NCI-H446 treated with DMSO at 0.1 percent for 48 hours (cell line): ENCODE data around the gene ZYX.

Source experiments
- DNase-seq: peaks from one replicate; lab custom pipeline; 2025; lab: John Stamatoyannopoulos, UW

ZYX gene, protein sequence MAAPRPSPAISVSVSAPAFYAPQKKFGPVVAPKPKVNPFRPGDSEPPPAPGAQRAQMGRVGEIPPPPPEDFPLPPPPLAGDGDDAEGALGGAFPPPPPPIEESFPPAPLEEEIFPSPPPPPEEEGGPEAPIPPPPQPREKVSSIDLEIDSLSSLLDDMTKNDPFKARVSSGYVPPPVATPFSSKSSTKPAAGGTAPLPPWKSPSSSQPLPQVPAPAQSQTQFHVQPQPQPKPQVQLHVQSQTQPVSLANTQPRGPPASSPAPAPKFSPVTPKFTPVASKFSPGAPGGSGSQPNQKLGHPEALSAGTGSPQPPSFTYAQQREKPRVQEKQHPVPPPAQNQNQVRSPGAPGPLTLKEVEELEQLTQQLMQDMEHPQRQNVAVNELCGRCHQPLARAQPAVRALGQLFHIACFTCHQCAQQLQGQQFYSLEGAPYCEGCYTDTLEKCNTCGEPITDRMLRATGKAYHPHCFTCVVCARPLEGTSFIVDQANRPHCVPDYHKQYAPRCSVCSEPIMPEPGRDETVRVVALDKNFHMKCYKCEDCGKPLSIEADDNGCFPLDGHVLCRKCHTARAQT

DNA sequence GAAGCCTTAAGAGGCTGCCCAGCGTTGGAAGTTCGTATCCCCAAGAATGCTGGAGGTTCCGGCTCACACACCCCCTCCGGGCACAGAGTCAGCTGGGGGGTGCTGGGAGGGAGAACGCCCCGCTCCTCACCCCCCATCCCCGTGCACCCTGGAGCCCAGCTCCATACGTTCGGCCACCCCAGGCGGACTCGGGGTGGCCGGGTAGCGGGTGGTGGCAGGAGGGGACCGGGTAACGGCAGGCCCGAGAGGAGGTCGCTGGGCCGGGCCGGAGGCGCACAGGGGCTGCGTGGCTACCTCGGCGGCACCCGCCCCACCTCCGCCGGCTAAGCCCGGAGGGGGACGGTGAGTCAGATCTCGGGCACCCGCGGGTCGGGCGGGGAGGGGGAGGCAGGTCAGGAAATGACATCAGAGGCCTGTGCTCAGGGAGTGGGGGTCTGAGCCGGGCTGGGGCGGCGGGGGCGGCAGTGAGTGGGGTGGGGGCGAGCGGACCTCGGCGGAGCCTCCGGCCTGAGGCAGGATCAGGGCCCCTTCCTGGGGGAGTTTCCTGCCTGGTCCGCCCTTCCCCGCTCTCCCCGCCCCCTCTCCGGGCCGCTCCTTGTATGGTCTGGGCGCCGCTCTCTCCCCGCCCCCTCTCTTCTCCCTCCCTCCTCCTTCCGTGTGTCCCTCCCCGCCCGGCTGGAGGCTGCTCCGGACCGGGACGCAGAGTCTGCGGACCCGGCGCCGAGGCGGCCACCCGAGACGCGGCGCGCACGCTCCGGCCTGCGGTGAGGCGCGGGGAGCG, at the start of gene ZYX:
TSS of gene ZYX (plus strand) at position 700 of the 781 bp plus-strand sequence. CDS start 227 bp downstream, outside the sequence.
- peak; percentile 69 for DNase-seq

DNA sequence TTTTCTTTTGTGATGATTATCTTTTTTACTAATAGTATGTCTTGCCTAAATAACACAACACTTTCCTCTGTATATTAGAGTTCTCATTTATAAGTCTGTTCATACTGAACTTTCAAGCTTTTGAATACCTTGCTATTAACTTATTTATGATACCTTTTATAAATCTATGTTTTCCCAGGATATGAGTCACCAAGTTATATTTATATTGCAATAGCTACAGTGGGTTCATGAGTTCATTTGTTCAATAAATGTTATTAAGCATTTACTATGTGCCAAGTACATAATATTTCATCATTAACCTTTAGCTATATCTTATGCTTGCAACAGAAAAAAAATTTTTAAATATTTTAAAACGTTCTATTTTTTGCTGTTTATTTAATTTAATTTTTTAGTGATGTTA, 46.9 kb upstream of the ZYX start:
- DNase-seq: no peak

DNA sequence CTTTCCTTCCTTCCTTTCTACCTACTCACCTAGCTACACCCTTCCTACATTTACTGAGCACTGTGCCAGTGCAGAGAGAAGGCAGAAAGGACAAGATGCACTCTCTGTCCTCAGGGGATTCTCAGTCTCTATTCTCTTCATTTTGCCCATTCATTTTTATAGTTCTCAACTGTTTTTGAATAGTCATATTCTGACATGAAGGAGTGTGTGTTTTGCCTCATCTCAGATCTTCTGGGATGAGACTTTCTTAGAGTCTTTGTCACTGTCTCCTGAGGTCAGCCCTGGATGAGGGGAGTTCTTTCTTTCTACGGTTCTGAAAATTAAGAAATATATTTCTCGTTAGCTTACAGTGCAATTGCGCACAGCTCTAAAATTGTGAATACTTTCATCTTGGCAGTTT, 43.9 kb upstream of the ZYX start:
- DNase-seq: no peak

DNA sequence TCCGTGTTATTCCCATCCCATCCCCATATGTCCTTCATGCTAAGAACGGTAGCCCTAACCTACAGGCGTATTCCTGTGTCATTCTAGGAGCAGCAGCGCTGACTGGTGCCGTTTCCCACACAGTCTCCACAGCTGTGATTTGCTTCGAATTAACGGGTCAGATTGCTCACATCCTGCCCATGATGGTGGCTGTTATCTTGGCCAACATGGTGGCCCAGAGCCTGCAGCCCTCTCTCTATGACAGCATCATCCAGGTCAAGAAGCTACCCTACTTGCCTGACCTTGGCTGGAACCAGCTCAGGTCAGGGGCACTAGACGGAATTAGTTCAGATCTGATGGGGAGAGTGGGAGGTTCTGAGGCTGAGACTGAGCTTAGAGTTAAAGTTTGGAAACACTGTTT, 39.3 kb upstream of the ZYX start:
- DNase-seq: no peak

DNA sequence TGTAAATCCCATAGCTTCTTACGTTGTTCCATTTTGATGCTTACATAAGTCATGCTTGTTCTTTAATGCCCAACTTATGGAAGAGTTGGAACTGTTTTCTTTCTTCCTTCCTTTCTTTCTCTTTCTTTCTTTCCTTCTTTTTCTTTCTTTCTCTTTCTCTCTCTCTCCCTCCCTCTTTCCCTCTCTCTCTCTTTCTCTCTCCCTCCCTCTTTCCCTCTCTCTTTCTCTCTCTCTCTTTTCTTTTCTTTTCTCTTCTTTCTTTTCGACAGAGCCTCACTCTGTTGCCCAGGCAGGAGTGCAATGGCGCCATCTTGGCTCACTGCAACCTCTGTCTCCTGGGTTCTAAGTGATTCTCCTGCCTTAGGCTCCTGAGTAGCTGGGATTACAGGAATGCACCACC, 37.5 kb upstream of the ZYX start:
- no peak for DNase-seq

DNA sequence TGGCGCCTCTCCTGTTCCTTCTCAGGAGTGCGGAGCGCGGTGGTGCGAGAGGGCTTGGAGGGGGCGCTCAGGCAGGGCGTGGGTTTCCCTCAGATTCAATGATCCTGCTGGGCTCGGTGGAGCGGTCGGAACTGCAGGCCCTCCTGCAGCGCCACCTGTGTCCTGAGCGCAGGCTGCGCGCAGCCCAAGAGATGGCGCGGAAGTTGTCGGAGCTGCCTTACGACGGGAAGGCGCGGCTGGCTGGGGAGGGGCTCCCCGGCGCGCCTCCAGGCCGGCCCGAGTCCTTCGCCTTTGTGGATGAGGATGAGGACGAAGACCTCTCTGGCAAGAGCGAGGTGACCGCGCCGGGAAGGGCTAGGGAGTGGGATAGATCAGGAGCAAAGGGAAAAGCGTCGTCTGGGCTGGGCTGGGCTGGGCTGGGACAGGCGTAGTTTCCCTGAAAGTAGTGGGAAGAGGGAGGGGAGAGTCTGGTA, 35.7 kb upstream of the ZYX start:
- DNase-seq: no peak

DNA sequence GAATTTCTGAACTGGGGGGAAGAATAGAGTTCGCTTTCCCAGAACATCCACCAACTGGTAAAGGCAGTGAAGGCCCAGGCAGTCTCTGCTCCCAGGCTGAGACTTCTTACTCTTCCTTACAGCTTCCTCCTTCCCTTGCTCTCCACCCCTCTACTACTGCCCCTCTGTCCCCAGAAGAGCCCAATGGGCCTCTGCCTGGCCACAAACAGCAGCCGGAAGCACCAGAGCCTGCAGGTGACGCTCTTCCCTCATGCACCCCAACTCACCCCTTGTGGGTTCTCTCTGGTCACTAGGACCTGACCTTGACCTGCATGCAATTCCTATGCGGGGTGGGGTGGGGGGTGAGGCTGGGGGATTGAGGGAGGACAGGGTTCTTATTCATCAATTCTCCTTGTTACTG, 35.1 kb upstream of the ZYX start:
- DNase-seq: no peak

DNA sequence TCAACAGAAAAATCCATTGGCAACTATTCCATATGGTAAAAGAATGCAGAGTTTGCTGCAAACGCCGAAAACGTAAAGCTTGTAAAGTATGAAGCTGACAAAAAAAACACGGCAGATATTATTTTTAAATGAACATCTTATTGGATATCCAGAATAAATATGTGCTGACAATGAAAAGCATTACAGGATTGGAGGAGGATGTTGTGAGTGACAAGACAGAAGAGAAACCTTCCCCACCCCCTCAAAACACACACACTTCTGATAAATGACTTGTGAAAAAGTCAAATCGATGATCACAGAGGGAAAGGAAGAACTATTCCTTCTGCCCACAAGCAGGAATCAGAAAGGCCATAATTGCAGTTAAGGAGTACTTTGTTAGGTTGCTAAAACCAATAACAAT, 33.2 kb upstream of the ZYX start:
- no peak for DNase-seq

DNA sequence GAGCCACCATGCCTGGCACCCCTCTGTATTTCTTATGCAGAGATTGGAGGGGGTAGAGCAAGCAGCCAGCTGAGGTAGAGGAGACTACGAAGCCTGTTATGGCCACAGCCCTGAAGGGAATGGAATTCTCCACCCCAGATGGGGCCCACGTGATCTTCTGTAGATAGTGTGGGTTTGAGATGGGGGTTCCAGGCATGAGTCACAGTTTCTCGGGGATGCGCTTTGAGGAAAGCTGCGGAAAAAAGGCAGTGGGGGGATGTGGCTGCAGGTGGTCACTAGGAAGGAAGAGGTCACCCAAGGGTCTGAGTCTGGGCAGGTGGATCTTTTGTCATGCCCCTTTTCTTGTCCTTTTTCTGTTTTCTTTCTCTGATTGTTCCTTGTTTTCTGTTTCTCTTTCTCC, 30.1 kb upstream of the ZYX start:
- no peak for DNase-seq

DNA sequence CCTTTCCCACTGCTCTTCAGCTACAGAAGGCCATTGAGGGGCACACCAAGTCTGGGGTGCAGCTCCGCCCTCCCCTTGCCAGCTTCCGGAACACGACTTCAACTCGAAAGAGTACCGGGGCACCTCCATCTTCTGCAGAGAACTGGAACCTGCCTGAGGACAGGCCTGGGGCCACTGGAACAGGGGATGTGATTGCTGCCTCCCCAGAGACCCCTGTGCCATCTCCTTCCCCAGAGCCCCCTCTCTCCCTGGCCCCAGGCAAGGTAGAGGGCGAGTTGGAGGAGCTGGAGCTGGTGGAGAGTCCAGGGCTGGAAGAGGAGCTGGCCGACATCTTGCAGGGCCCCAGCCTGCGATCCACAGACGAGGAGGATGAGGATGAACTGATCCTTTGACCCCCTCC, 29.6 kb upstream of the ZYX start:
- DNase-seq: no peak

DNA sequence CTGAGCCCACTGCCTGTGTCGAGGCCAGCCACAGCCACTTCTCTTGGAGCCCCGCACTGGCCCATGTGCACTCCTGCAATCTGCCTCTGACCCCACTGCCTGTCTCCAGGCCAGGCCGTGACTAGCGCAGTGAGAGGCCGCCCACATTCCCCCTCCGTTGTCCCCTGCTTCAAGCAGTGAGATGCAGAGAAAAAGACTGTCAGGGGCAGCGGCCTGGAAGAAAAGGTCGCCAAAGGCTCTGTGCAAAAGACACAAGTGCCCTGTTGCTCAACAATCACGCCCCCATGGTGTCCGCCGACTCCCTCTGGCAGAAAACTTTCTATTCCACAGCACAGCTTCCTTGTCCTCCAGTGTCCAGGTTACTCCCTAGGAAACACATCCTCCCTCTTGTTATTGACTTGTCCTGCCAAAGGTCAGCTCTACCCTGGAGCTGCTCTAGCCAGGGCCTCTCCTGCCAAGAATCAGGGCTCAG, 28.6 kb upstream of the ZYX start:
- no peak for DNase-seq

DNA sequence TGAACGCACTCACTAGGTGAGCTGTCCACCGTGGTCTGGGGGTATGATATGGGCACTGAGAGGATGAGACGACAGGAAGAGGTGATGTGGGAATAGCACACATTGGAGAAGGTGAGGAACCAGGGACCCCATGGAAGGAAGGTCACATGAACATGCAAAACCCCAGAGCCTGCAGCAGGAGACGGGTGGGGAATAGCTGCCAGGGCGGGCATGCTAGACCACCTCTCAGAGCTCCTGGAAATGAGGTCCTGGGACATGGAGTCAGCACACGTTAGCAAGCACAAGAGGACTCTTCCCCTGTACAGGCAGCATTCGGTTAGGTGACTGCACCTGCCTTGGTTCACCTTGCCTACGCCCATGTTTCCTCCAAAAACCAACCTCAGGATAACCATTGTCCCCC, 26.8 kb upstream of the ZYX start:
- no peak for DNase-seq

DNA sequence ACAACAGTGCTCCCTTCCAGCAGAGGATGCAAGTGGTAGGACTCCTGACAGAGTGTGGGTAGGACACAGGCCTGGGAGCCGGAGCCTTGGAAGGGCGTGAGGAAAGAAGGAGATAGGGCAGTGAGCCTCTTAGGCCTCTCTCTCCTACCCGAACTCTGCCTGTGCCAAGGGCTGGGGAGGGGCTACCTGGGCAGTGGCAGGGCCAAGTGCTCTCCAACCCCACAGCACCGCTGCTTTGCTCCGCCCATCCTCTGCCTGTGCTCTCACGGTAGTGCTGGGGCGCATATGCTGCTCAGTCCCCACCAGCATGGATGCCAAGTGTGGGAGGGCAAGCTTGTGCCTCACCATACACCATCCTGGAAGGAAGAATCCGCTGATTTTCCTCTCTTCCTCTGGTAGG, 26.2 kb upstream of the ZYX start:
- DNase-seq: no peak

DNA sequence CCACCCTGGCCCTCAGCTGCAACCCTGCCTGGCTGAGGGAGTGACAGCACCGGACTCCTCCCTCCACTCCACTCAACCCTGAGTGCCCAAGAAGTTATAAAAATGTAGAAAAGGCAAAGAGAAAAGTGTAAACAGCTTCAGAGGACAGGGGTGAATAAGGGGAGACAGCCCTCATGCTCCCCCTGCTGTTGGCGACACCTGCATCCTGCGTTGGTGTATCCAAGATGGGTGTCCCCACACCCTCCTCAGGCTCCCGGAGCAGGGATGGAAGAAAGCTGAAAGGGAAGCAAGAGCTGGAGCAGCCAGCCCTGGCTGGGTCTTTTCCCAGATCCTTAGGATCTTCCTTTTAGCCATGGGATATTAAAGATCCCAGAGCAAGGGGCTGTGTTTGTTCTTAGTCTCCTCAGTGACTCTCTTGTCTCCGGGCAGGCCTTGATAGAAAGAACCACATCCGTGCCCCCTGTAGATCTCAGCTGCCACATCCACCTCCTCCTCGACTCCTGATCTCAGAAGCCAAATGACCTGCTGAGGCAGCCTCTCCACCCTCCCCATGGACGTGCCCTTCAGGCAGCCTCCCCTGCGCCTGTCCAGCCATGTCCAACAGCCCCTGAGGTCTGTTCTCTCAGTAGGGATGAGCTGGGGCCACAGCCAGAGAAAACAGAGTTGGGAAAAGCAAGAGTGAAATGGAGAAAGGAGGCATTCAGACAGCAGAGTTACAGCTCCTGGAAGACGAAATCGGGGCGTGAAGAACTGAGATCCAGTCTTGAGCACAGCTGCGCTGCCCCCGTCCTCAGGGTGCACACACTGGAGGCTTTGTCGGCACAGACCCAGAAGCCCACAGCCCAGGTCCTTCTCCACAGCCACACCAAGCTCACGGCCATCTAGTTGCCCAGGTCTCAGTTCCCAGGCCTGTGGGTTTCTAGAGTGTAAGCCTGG, 25.4 kb upstream of the ZYX start:
- DNase-seq: no peak

DNA sequence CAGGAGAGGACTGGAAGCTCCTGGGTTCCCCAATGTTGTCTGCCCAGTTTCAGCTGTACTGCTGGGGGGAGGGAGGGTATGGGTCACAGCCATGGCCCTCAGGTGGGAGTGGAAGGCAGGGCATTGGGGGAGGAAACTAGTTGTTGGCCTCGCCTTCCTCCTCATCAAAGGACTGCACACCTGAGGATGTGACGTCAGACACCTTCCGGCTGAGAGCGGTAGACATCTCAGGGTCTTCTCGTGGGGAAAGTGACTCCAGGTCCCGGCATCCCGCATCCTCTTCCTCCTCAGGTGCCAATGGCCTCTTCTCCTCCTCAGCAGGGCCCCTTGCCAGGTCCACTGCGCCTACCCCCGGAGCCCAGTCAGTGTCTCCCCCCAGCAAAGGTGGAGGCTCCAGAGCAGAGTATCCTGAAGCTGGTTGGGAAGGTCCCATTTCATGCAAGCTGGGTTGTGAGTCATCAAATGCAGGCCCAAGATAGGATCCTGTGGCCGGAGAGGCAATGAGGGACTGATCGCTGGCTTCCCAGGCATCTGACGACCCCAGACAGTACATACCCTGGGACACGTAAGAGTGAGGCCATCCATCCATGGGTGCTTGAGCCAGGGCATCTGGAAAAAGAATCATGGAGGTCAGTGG, 24.6 kb upstream of the ZYX start:
- no peak for DNase-seq

DNA sequence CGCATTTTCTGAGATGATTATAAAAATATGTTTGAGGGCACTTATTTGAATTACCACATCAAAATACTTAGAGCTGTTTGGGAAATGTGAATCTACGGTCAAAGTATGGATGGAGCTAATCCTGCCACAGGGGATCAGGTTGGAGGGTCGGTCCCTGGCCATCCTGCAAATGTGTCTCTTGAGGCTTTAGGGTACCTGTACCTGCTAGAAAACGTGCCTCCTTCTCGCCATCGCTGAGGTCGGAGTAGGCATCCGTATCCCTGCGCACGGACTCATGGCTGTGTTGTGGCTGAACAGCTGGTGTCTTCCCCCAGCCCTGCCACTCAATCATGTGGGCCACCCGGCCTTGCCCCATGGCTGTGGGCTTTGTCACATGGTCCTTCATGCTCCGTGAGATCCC, 22.5 kb upstream of the ZYX start:
- no peak for DNase-seq

DNA sequence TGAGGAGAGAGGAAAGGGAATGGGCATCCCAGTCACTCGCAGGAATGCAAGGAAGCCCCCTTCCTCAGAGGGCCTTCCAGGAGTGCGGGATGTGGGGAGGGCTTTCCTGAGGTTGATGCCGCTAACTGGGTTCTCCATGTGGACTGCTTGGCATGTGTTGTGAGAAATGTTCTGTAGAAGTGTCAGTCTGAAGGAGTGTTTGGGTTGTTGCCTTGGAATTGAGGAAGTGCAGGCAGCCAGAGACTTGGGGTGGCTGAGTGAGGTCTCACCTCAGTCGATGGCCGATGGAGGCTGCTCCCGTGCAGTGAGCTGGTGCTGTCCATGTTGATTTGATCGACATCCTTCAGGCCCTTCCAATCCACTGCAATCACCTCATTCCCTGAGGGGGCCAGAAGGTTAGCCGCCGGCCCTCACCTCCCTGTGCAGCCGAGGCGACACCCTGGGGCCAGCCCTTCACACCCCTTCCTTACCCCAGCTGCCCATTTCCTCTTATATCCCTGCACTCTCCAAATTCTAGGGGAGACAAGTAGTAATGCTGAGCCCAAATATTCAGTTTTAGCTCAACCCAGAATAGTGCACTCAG, 21.3 kb upstream of the ZYX start:
- DNase-seq: no peak

DNA sequence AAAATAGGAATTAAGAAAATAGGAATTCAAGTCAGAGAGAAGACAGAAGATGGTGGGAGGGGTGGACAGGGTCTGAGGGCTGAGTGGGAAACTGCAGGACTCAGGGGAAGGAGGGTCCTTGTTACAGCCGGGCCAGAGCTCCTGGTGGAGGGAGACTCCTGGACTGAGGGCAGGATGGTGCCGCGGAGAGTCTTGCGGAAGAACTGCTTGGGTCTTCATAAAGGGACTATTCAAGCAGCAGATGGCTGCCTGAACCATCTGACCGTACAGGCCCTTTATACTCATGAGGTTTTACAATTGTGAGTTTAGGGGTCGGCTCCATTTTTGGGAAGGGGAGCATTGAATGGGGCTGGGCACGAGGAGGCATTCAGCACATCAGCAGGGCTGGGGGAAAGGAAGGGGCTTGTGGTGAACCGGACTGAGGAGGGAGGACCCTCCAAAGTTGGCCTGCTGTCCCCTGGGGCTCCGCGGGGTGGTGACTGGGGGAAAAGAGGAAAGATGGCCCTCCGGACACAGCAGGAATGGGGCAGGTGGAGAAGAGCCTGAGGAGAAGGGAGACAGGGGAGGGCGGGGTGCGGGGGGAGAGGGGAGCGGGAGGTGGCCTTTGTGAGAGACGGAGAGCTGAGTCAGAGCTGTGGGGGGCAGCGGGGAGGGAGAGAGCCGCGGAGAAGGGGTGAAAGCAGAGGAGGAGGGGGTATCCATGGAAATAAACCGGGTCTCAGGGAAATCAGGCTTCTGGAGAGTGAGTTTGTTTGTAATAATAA, 20.2 kb upstream of the ZYX start:
- DNase-seq: no peak

DNA sequence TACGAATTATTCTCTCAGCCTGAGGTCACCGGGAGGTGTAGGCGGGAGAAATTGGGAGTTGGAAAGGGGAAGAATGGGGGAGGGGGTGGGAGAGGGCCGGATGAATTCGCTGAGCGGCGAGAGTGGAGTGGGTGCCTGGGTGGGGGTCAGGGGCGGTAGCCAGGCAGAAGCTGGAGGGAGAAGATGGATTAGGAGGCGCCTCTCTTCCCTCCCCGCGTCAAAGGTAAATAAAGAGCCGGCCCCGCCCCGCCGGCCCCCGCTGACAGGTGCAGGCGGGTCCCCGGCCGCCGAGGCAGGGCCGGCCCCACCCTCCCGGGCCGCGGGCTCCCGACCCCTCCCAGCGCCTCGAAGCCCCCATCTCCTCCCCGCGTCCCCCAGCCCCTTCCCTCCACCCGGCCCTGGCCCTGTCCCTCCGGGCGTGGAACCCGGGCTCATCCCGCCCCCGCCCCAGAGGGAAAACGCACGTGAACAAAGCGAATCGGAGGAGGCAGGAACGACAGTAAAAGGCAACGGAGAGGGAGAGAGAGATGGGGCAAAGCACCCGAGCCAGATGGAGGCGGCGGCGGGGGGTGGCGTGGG, 19.5 kb upstream of the ZYX start:
- DNase-seq: no peak
